ENCODE measurements around the gene STUM.
"Not testable (repeated sequence)": the region's sequence is repeated elsewhere in the genome, so short reads cannot be mapped to it uniquely, and the experiment has no call there.

Gene STUM

DNA sequence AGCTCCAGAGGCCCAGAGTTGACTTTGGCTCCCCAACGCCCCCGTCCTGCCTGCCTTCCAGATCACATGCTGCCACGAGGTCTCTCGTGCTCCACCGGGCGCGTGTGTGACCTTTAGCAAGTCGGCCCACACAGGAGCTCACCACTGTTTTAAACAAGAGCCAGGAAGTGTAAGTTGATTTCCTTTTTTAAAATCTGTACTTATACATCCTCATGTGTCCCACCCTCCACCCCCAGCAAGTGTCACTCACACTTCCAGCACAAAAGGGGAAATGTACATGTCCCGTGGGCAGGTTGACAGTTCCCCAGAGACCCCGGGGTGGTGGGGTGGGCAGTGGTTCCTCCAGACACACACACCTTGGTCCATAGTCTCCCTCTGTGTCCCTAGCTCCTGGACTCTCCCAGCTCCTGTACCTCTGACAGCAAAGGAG lies 84.4 kb downstream of the STUM start:
- H3K9me3 Mint-ChIP-seq: no peaks in the 10 kb centered on the region
- H3K36me3 Mint-ChIP-seq (ENCODE audit: low read depth): peaks cover 21% of the 10 kb centered on the region
- DNase-seq: peak; percentile 72
- no peaks in the 10 kb centered on the region for H3K27me3 Mint-ChIP-seq
- peak overlapping the region; percentile 21 for H3K4me3 Mint-ChIP-seq
- peak; percentile 35 for ATAC-seq
- peaks cover 61% of the 10 kb centered on the region for H3K4me1 Mint-ChIP-seq
- peak overlapping the region; percentile 92 for H3K27ac Mint-ChIP-seq

DNA sequence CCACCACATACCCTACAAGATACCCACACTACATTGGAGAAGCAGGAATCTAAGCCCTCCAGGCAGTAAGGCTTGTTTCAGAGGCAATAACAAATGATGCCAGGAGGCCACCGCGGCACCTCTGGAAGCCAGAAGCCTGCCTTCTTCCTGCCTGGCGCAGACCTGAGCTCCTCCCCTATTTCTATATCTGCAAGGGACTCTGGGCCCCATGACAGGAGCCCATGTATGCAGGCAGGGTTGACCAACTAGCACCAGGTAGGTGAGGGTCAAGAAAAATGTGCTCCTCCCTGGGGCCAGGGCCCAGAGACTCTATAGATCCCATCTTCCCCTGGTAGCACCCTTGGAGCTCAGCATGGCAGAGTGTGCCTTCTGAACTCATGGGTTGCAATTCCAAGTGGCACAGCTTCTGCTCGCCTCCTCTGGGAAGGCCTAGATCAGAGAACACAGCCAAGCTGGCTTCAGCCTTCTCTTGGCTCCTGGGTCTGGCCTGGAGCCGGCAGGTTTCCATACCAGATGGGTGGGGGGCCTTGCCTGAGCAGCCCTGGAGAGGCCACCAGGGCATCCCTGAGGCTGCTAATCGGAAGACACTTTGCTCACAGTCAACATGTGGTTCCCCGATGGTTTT lies 85.1 kb downstream of the STUM start:
- H3K36me3 Mint-ChIP-seq (ENCODE audit: low read depth): peaks cover 20% of the 10 kb centered on the region
- H3K27ac Mint-ChIP-seq: peak overlapping the region; percentile 92
- no peaks in the 10 kb centered on the region for H3K27me3 Mint-ChIP-seq
- H3K4me3 Mint-ChIP-seq: peak overlapping the region; percentile 21
- no peaks in the 10 kb centered on the region for H3K9me3 Mint-ChIP-seq
- ATAC-seq: no peak
- H3K4me1 Mint-ChIP-seq: peaks cover 53% of the 10 kb centered on the region
- no peak for DNase-seq

DNA sequence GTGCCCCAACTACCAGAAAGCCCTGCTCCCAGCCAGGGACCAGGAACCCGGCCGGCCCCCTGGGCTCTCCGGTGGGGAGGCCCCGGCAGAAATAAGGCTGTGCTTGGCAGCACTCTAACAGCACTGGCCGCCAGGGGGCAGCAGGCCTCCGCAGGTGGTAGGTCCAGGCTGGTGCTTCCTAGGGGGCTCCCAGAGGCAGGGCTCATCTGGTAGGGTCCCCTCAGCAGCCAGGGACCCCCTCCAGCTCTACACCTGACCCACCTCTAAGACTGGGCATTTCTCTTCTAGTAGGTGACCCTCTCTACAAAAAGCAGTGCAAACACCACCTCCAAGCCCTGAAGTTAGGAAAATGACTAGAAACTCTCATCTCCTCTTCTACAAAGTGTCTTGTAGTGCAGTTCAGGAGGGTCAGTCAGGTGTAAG lies 85.6 kb downstream of the STUM start:
- peak; percentile 76 for ATAC-seq

DNA sequence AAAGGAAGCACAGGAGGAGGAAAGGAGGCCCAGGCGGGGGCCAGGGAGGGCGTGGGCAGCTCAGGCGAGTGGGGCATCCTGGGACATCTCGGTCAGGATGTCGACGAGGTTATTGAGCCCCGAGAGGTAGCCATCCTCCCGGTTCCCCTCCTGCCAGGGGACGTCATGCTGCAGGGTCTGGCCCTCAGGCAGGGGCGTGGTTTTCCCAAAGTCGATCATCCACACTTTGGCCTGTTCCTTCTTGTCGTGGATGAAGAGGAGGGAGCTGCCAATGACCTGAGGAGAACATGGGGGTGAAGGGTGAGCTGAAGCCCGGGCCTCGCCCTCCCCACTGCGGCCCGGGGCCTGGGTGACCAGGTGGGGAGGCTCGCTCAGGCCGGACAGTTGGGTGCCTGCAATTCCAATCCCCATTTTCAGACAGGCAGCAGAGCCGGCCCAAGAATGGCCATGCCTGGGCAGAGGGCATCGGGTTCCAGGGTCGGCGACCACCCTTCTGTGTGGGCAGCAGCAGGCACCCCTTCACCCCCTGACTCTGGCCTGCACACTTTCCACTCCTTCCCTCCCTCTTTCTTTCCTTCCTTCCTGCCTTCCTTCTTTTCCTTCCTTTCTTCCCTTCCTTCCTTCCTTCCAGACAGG lies 86.2 kb downstream of the STUM start:
- Mint-ChIP-seq H3K36me3 (ENCODE audit: low read depth) (peaks cover 25% of the 10 kb centered on the region), H3K9me3 (no peaks in the 10 kb centered on the region), H3K4me3 (peak overlapping the region; percentile 68), H3K27ac (peak overlapping the region; percentile 84), H3K4me1 (peaks cover 52% of the 10 kb centered on the region), H3K27me3 (no peaks in the 10 kb centered on the region)
- DNase-seq (no peak), ATAC-seq (no peak)

More for the DNA sequence above, 85.6 kb downstream of the STUM start:
- H3K9me3 Mint-ChIP-seq: no peaks in the 10 kb centered on the region
- peaks cover 52% of the 10 kb centered on the region for H3K4me1 Mint-ChIP-seq
- H3K27ac Mint-ChIP-seq: peak overlapping the region; percentile 61
- no peaks in the 10 kb centered on the region for H3K27me3 Mint-ChIP-seq
- H3K36me3 Mint-ChIP-seq (ENCODE audit: low read depth): peaks cover 20% of the 10 kb centered on the region
- no peak overlapping the region for H3K4me3 Mint-ChIP-seq
- DNase-seq: peak; percentile 91

DNA sequence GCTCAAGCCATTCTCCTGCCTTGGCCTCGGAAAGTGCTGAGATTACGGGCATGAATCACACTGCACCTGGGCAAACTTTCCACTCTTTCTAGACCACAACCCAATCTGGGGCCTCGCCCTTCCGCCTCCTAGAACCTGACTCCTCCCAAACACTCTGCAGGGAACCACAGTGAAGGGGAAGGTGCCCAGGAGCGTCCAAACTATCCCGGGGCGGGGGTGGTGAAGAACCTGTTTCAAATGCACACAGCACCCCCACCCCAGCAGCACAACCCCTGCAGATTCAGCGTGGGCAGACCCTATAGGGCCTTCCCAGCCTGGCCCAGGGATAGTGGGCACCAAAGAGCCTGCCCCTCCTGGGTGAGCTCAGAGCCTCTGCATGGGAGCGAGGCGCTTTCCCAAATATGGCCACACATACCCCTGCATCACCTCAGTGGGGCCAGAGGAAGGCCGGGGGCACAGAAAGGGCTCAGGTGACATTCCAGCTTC lies 86.9 kb downstream of the STUM start:
- DNase-seq (peak; percentile 54), ATAC-seq (peak; percentile 59)
- Mint-ChIP-seq H3K36me3 (ENCODE audit: low read depth) (peaks cover 30% of the 10 kb centered on the region), H3K27ac (peak overlapping the region; percentile 84), H3K9me3 (no peaks in the 10 kb centered on the region), H3K4me1 (peaks cover 53% of the 10 kb centered on the region), H3K27me3 (no peaks in the 10 kb centered on the region), H3K4me3 (peak overlapping the region; percentile 68)

DNA sequence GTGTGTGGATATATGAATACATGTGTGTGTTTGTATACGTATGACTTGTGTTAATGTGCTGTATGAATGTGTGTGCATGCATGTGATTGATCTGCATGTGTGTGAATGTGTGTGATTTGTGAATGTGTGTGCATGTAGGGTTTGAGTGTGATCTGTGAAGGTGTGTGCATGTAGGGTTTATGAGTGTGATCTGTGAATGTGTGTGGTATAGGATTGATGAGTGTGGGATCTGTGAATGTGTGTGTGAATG lies 88.2 kb downstream of the STUM start:
- H3K27ac Mint-ChIP-seq: no peak overlapping the region
- H3K4me3 Mint-ChIP-seq: no peak overlapping the region
- H3K27me3 Mint-ChIP-seq: no peaks in the 10 kb centered on the region
- H3K36me3 Mint-ChIP-seq (ENCODE audit: low read depth): peaks cover 31% of the 10 kb centered on the region
- DNase-seq (no peak), ATAC-seq (no peak)
- H3K9me3 Mint-ChIP-seq: no peaks in the 10 kb centered on the region
- peaks cover 50% of the 10 kb centered on the region for H3K4me1 Mint-ChIP-seq

GRCh38 chr1:226637147-226637935 lies 88.8 kb downstream of the STUM start:
- no peak overlapping the region for H3K27ac Mint-ChIP-seq
- ATAC-seq: no peak
- peaks cover 50% of the 10 kb centered on the region for H3K4me1 Mint-ChIP-seq

DNA sequence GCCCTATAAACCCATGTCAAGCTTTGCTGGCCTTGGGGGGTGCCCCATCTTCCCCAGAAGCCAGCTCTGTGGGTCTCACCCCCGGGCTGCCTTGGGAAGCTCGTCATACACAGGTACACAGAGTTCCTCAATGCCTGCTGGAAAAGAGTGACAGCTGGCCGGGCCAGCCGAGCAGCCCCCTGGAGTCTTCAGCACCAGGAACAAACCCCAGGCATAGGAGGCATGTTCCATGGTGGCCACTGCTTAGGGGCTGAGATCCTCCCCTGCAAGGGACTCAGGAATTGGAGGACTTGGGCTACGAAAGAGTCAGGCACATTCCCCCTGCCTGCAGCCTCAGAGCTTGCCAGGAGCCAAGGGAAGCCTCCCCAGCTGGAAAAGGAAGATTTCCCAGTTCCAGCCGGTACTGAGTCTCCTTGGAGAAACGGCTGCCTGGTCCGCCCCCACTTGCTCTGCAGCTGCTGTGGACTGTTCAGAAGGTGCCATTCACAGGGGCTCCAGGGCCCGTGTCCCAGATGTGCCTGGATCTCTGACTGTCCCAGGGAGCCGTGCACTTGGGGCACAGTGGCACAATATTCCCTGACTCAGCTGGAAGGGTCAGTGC lies 89.5 kb downstream of the STUM start:
- ATAC-seq (no peak), DNase-seq (no peak)
- Mint-ChIP-seq H3K36me3 (ENCODE audit: low read depth) (peaks cover 27% of the 10 kb centered on the region), H3K9me3 (no peaks in the 10 kb centered on the region), H3K27ac (no peak overlapping the region), H3K4me1 (peaks cover 50% of the 10 kb centered on the region), H3K27me3 (no peaks in the 10 kb centered on the region), H3K4me3 (no peak overlapping the region)

More at GRCh38 chr1:226637147-226637935, 88.8 kb downstream of the STUM start:
- Mint-ChIP-seq H3K36me3 (ENCODE audit: low read depth) (peaks cover 31% of the 10 kb centered on the region), H3K4me3 (no peak overlapping the region), H3K27me3 (no peaks in the 10 kb centered on the region), H3K9me3 (no peaks in the 10 kb centered on the region)
- no peak for DNase-seq

GRCh38 chr1:226638608-226639007 lies 90.0 kb downstream of the STUM start:
- Mint-ChIP-seq H3K4me1 (peaks cover 50% of the 10 kb centered on the region), H3K27me3 (no peaks in the 10 kb centered on the region), H3K9me3 (no peaks in the 10 kb centered on the region), H3K4me3 (no peak overlapping the region), H3K27ac (no peak overlapping the region), H3K36me3 (ENCODE audit: low read depth) (peaks cover 27% of the 10 kb centered on the region)
- ATAC-seq: no peak
- peak; percentile 1 for DNase-seq

DNA sequence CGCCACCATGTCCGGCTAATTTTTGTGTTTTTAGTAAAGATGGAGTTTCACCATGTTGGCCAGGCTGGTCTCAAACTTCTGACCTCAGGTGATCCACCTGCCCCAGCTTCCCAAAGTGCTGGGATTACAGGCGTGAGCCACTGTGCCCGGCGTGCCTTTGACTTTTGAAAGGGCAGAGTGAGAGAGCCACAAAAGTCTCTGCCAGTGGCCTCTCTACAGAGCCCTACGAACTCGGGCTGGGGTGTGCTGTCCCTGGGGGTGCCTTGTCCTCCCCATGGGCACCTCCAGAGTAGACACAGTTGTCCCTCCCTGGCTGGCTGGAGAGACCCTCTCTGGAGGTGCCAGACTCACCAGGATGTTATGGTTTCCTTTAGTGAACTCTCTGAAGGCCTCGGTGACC lies 90.6 kb downstream of the STUM start:
- DNase-seq, ATAC-seq, H3K4me3 Mint-ChIP-seq, H3K9me3 Mint-ChIP-seq, H3K27ac Mint-ChIP-seq, H3K27me3 Mint-ChIP-seq: not testable (repeated sequence)
- Mint-ChIP-seq H3K4me1 (peaks cover 52% of the 10 kb centered on the region), H3K36me3 (ENCODE audit: low read depth) (peaks cover 26% of the 10 kb centered on the region)

GRCh38 chr1:226639631-226640061 lies 91.1 kb downstream of the STUM start:
- Mint-ChIP-seq H3K4me3 (no peak overlapping the region), H3K27me3 (no peaks in the 10 kb centered on the region), H3K36me3 (ENCODE audit: low read depth) (peaks cover 23% of the 10 kb centered on the region), H3K27ac (no peak overlapping the region), H3K9me3 (no peaks in the 10 kb centered on the region), H3K4me1 (peaks cover 52% of the 10 kb centered on the region)
- DNase-seq (no peak), ATAC-seq (no peak)

- Mint-ChIP-seq H3K4me3 (no peak overlapping the region), H3K9me3 (no peaks in the 10 kb centered on the region), H3K4me1 (peaks cover 53% of the 10 kb centered on the region), H3K27me3 (no peaks in the 10 kb centered on the region), H3K27ac (no peak overlapping the region), H3K36me3 (ENCODE audit: low read depth) (peaks cover 22% of the 10 kb centered on the region)
- no peak for DNase-seq
- ATAC-seq: no peak
Observed at GRCh38 chr1:226640321-226641136, 92.0 kb downstream of the STUM start.

DNA sequence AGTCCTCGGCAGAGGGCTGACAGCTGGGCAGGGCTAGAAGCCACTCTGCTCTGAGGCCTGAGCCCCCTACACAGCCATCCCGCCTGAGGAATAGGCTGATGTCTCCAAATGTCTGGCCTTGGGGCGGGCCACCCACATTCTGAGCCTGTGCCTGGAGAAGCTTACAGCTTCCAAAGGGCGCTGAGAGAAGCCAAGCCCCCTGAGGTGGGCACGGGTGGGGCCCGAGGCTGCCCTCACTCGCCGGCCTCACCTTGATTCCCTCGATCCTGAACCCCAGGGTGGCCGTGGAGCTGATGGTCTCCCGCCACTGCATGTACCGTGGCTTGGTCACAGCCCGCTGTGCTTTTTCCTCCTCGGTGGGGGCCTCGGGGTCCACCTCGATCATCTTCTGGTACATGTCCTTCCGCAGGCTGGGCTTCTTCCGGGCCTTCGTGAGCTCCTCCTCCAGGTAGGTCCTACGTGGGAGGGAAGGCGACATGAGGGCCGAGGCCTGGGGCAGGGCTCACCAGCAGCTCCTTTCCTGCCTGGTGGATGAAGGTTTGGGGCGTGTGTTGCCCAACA lies 93.2 kb downstream of the STUM start:
- H3K27me3 Mint-ChIP-seq: no peaks in the 10 kb centered on the region
- H3K27ac Mint-ChIP-seq: peak overlapping the region; percentile 31
- H3K36me3 Mint-ChIP-seq (ENCODE audit: low read depth): peaks cover 27% of the 10 kb centered on the region
- H3K9me3 Mint-ChIP-seq: no peaks in the 10 kb centered on the region
- H3K4me3 Mint-ChIP-seq: no peak overlapping the region
- no peak for DNase-seq
- no peak for ATAC-seq
- peaks cover 56% of the 10 kb centered on the region for H3K4me1 Mint-ChIP-seq

- DNase-seq: no peak
- Mint-ChIP-seq H3K36me3 (ENCODE audit: low read depth) (peaks cover 25% of the 10 kb centered on the region), H3K4me1 (peaks cover 60% of the 10 kb centered on the region), H3K4me3 (no peak overlapping the region), H3K27ac (peak overlapping the region; percentile 81), H3K27me3 (no peaks in the 10 kb centered on the region), H3K9me3 (no peaks in the 10 kb centered on the region)
- no peak for ATAC-seq
Observed at GRCh38 chr1:226642421-226642820, 93.9 kb downstream of the STUM start.

Measured in activated naive CD8-positive, alpha-beta T cell treated with anti-CD3 and anti-CD28 coated beads, Interleukin-2, amount 50 U/mL, for 24 hours (primary cell).